SK-N-SH (cell line): Measurements from ENCODE around the gene BOK. TPM values are rescaled to one million over a fixed set of nuclear protein-coding genes. Genes with fewer than 3 reads are reported as not detected.

Source experiments
- CTCF ChIA-PET: fragments of 300-600, 350-600 bp; formaldehyde crosslinking; extraction: SDS; loops from one replicate; lab custom pipeline; 2021; lab: Yijun Ruan, JAX
- POLR2A ChIA-PET: fragments of 350-600 bp; sonication (Branson Sonifier 250); formaldehyde crosslinking; extraction: SDS; loops from one replicate; lab custom pipeline; 2020; ENCODE audit warnings: antibody characterized with exemption, inconsistent platforms; lab: Yijun Ruan, JAX
- DNase-seq: peaks from one replicate; pipeline ENCODE4 v3.0.0; 2012
- H2AFZ ChIP-seq: fragments of 200-600 bp; sonication (generic); 2 replicates; pipeline ENCODE4 v1.8.1; 2016; ENCODE audit warnings: antibody characterized with exemption, mild to moderate bottlenecking, low read depth
- H3F3A ChIP-seq: fragments of 200-600 bp; sonication (generic); replicated peaks from 2 replicates; pipeline ENCODE3; 2016; ENCODE audit warnings: antibody characterized with exemption, mild to moderate bottlenecking; ENCODE audit not compliant: insufficient read depth
- H3K27ac ChIP-seq, 2 experiments: fragments of 200-500 bp in 1 of 2; fragments of 200-600 bp in 1 of 2; sonication (Bioruptor generic) in 1 of 2; sonication (generic), shearing (Covaris generic) in 1 of 2; 2 replicates each; pipeline versions ENCODE4 v1.5.1 to v1.6.1; 2014 to 2016; ENCODE audit warnings: low read depth in 2 of 2, inconsistent platforms in 1 of 2, low read length in 1 of 2, mild to moderate bottlenecking in 1 of 2, mixed read lengths in 1 of 2
- H3K27me3 ChIP-seq: fragments of 200-600 bp; sonication (generic), shearing (Covaris generic); 2 replicates; pipeline ENCODE4 v1.6.1; 2016; ENCODE audit warnings: mixed run types; ENCODE audit not compliant: insufficient read depth
- H3K36me3 ChIP-seq, 2 experiments: fragments of 200-500 bp in 1 of 2; fragments of 200-600 bp in 1 of 2; sonication (Bioruptor generic) in 1 of 2; sonication (generic) in 1 of 2; replicated peaks in 1 of 2; 2 replicates each; pipeline versions ENCODE3 to v1.5.1; 2014 to 2016; ENCODE audit warnings: low read length in 1 of 2, mild to moderate bottlenecking in 1 of 2; ENCODE audit not compliant: insufficient read depth in 2 of 2, control insufficient read depth in 1 of 2
- H3K4me1 ChIP-seq, 2 experiments: fragments of 200-500 bp in 1 of 2; fragments of 200-600 bp in 1 of 2; sonication (Bioruptor generic) in 1 of 2; sonication (generic), shearing (Covaris generic) in 1 of 2; 2 replicates each; pipeline versions ENCODE4 v1.5.1 to v1.6.1; 2014 to 2016; ENCODE audit warnings: low read depth in 1 of 2, low read length in 1 of 2, mixed run types in 1 of 2; ENCODE audit not compliant: insufficient read depth in 2 of 2, control insufficient read depth in 1 of 2
- H3K4me2 ChIP-seq: fragments of 200-600 bp; sonication (generic), shearing (Covaris generic); 2 replicates; pipeline ENCODE4 v1.6.1; 2017; ENCODE audit warnings: mixed run types
- H3K4me3 ChIP-seq, 2 experiments: fragments of 200-500 bp in 1 of 2; fragments of 200-600 bp in 1 of 2; sonication (Bioruptor generic) in 1 of 2; sonication (generic), shearing (Covaris generic) in 1 of 2; 2 replicates each; pipeline versions ENCODE4 v1.5.1 to v1.8.1; 2014 to 2016; ENCODE audit warnings: low read depth in 2 of 2, inconsistent platforms in 1 of 2, low read length in 1 of 2, mild to moderate bottlenecking in 1 of 2, mixed read lengths in 1 of 2, moderate library complexity in 1 of 2
- H3K79me2 ChIP-seq: fragments of 200-600 bp; sonication (generic); 2 replicates; pipeline ENCODE4 v1.8.1; 2017; ENCODE audit warnings: mild to moderate bottlenecking; ENCODE audit not compliant: insufficient read depth
- H3K9ac ChIP-seq: fragments of 200-600 bp; sonication (generic); 2 replicates; pipeline ENCODE4 v1.6.1; 2017; ENCODE audit warnings: mixed run types
- H3K9me2 ChIP-seq: fragments of 200-600 bp; sonication (generic); 2 replicates; pipeline ENCODE4 v1.6.1; 2017; ENCODE audit warnings: mixed run types
- H3K9me3 ChIP-seq: fragments of 200-600 bp; sonication (generic); 2 replicates; pipeline ENCODE4 v1.6.1; 2017; ENCODE audit warnings: mixed run types, mild to moderate bottlenecking, moderate library complexity
- H4K20me1 ChIP-seq: fragments of 200-600 bp; sonication (generic); 2 replicates; pipeline ENCODE4 v1.6.1; 2017; ENCODE audit warnings: mild to moderate bottlenecking, mixed run types; ENCODE audit not compliant: insufficient read depth
- CTCF ChIP-seq: fragments of 200-600 bp; sonication (generic); IDR thresholded peaks from 2 replicates; pipeline ENCODE4 v1.6.1; 2017; ENCODE audit warnings: antibody characterized with exemption, mild to moderate bottlenecking, moderate library complexity
- EP300 ChIP-seq, 2 experiments: IDR thresholded peaks; 2 replicates each; pipeline versions ENCODE4 v1.4.0 to v1.6.1; 2012; ENCODE audit warnings: borderline replicate concordance in 1 of 2, low read depth in 1 of 2, low read length in 1 of 2
- EZH2phosphoT487 ChIP-seq: fragments of 200-600 bp; sonication (generic); IDR thresholded peaks from 2 replicates; pipeline ENCODE4 v1.6.1; 2017; ENCODE audit warnings: low read depth, mixed run types, mild to moderate bottlenecking, antibody characterized with exemption, moderate library complexity, borderline replicate concordance
- FOXJ3 ChIP-seq: sonication (generic); formaldehyde crosslinking; IDR thresholded peaks from 2 replicates; pipeline ENCODE4 v1.5.1; 2020; ENCODE audit warnings: mild to moderate bottlenecking, missing genetic modification reagents
- FOXM1 ChIP-seq: IDR thresholded peaks from 2 replicates; pipeline ENCODE4 v1.4.0; 2012; ENCODE audit warnings: low read depth, mild to moderate bottlenecking
- GATA2 ChIP-seq: sonication (generic); formaldehyde crosslinking; IDR thresholded peaks from 2 replicates; pipeline ENCODE4 v1.5.0; 2020; ENCODE audit warnings: mild to moderate bottlenecking, missing genetic modification reagents
- MXI1 ChIP-seq: IDR thresholded peaks from 2 replicates; pipeline ENCODE4 v1.6.1; 2012; ENCODE audit warnings: mild to moderate bottlenecking, low read depth, low read length, improper control_type of control experiment
- NFIC ChIP-seq: IDR thresholded peaks from 2 replicates; pipeline ENCODE4 v1.4.0; 2012; ENCODE audit warnings: borderline replicate concordance
- POLR2AphosphoS5 ChIP-seq: IDR thresholded peaks from 2 replicates; pipeline ENCODE4 v1.6.1; 2012; ENCODE audit warnings: low read depth, low read length
- RXRA ChIP-seq: IDR thresholded peaks from 2 replicates; pipeline ENCODE4 v1.4.0; 2012; ENCODE audit warnings: low read depth, mild to moderate bottlenecking, borderline replicate concordance
- SIN3A ChIP-seq: IDR thresholded peaks from 2 replicates; pipeline ENCODE4 v1.6.1; 2012; ENCODE audit warnings: low read depth, mild to moderate bottlenecking, low read length, moderate library complexity, borderline replicate concordance
- SMC3 ChIP-seq: IDR thresholded peaks from 2 replicates; pipeline ENCODE4 v1.6.1; 2012; ENCODE audit warnings: low read depth, low read length, improper control_type of control experiment
- TCF12 ChIP-seq: IDR thresholded peaks from 2 replicates; pipeline ENCODE4 v1.4.0; 2012
- TEAD4 ChIP-seq: IDR thresholded peaks from 2 replicates; pipeline ENCODE4 v1.4.0; 2012; ENCODE audit warnings: mild to moderate bottlenecking, borderline replicate concordance; ENCODE audit not compliant: insufficient read depth
- USF2 ChIP-seq: fragments of 150-350 bp; IDR thresholded peaks from 2 replicates; pipeline ENCODE4 v1.6.1; 2017; ENCODE audit warnings: antibody characterized with exemption, low read length, low read depth, borderline replicate concordance
- whole genome bisulfite sequencing: methylation state at CpG from one replicate; pipeline ENCODE4 v1.1.6; 2017; ENCODE audit warnings: low lambda C conversion rate; 5-methylcytosine and 5-hydroxymethylcytosine counted together
- polyA plus RNA-seq, 3 experiments: library from polyadenylated mRNA; depleted of rRNA; stranded (reverse); fragments of >200 nt; gene quantifications; 2 replicates each; pipeline ENCODE4 v1.2.3, GENCODE V29; 2012
- TF ChIP-seq, protein P1 (sequence below): IDR thresholded peaks from 2 replicates; pipeline ENCODE4 v1.4.0; 2012; ENCODE audit warnings: low read depth, borderline replicate concordance
- TF ChIP-seq, protein P2 (sequence below): fragments of 150-350 bp; IDR thresholded peaks from 2 replicates; pipeline ENCODE4 v1.6.1; 2016; ENCODE audit warnings: mild to moderate bottlenecking, low read depth, low read length

BOK gene
- polyA plus RNA-seq, 1 of the 3 experiments (the other 2 are of a cell fraction), result 1.7 TPM

DNA sequence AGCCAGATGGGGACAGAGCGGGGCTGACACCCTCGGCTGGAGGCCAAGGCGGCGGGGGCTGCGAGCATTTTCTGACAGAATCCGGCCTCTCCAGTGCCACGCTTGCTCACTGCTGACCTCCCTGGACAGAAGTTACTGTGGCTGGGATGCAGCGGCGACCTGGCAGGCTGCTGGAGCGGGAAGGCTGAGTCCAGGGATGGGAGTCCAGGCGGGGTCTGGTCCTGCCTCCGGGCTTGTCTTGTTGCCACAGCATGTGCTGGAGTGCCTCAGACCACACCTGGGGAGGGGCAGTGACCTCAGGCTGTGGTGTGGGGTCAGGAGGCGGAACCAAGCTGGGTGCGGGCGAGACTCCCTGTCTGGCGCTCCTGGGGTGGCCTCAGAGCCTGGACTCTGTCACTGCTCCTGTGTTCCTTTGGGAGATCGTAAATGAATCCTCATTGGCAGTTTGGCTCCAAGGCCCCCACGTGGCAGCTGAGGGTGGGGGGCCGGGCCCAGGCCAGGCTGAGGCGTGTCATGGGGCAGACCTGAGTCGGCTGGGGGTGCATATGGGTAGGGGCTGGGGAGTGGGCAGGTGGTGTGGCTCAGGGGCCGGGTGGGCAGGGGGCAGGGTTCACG is 5.5 kb downstream of the BOK start:
- 98% methylated on average over 10 of the region's 23 CpGs for WGBS
- DNase-seq, result no peak
- H3K9me2 ChIP-seq, result no peaks in the 10 kb centered on the region
- peaks cover 2% of the 10 kb centered on the region for H3F3A ChIP-seq
- H3K79me2 ChIP-seq, result no peaks in the 10 kb centered on the region
- no peak overlapping the region for H3K4me3 ChIP-seq
- POLR2A ChIA-PET, result no interaction called here
- H3K9me3 ChIP-seq, result no peaks in the 10 kb centered on the region
- H3K27ac ChIP-seq, result no peak overlapping the region
- no peaks in the 10 kb centered on the region for H3K36me3 ChIP-seq
- no peak overlapping the region for H3K4me2 ChIP-seq
- CTCF ChIA-PET, result interaction anchor here (1.0 kb wide), 1 partner anchor 14 kb away, joined by 3 read pairs; no protein-coding TSS in a partner anchor
- H3K9ac ChIP-seq, result no peak overlapping the region
- no peak overlapping the region for H2AFZ ChIP-seq
- H3K27me3 ChIP-seq, result no peaks in the 10 kb centered on the region
- H3K4me1 ChIP-seq, result peaks cover 0 to 29% of the 10 kb centered on the region in 2 experiments; a peak in 1 of 4 replicates
- TF ChIP-seq, protein P1, sequence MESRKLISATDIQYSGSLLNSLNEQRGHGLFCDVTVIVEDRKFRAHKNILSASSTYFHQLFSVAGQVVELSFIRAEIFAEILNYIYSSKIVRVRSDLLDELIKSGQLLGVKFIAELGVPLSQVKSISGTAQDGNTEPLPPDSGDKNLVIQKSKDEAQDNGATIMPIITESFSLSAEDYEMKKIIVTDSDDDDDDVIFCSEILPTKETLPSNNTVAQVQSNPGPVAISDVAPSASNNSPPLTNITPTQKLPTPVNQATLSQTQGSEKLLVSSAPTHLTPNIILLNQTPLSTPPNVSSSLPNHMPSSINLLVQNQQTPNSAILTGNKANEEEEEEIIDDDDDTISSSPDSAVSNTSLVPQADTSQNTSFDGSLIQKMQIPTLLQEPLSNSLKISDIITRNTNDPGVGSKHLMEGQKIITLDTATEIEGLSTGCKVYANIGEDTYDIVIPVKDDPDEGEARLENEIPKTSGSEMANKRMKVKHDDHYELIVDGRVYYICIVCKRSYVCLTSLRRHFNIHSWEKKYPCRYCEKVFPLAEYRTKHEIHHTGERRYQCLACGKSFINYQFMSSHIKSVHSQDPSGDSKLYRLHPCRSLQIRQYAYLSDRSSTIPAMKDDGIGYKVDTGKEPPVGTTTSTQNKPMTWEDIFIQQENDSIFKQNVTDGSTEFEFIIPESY, result no peak
- TF ChIP-seq, protein P2, sequence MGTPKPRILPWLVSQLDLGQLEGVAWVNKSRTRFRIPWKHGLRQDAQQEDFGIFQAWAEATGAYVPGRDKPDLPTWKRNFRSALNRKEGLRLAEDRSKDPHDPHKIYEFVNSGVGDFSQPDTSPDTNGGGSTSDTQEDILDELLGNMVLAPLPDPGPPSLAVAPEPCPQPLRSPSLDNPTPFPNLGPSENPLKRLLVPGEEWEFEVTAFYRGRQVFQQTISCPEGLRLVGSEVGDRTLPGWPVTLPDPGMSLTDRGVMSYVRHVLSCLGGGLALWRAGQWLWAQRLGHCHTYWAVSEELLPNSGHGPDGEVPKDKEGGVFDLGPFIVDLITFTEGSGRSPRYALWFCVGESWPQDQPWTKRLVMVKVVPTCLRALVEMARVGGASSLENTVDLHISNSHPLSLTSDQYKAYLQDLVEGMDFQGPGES, result no peak
- TF ChIP-seq FOXM1 (no peak), SMC3 (no peak), USF2 (no peak), MXI1 (no peak), FOXJ3 (CRISPR knock-in tag) (no peak), SIN3A (no peak), TEAD4 (no peak), POLR2AphosphoS5 (no peak), CTCF (no peak), EZH2phosphoT487 (no peak), EP300 (IDR thresholded peaks at IDR 0.05; ENCODE audit: borderline replicate concordance in 1 of 2, low read depth in 1 of 2, low read length in 1 of 2) (no peak), GATA2 (CRISPR knock-in tag) (no peak), NFIC (no peak), RXRA (no peak), TCF12 (no peak)
- H4K20me1 ChIP-seq, result no peaks in the 10 kb centered on the region
